Measurements from ENCODE around the gene MMP8.

Gene MMP8

DNA sequence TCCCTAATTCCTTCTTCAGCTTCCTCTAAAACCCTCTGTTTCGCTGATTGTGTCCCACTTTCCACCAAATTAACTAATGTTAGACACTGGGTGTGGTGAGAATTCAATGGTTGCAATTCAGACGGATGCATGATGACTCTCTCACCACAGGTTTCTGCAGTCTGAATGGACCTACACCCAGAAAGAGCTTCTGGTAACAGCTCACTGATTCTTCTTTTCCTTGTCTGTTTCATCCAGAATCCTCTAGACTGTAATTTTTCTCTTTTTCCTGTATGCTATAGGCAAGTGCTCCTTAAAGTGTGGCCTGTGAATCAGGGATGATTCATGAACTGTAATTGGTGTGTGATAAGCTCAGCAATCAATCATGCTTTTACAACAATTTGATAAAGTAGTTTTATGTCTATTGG, 37.6 kb upstream of the MMP8 start:
- Mint-ChIP-seq H3K9me3 (no peaks in the 10 kb centered on the region), H3K36me3 (ENCODE audit: low read depth) (no peaks in the 10 kb centered on the region), H3K4me1 (peaks cover 5% of the 10 kb centered on the region), H3K27me3 (ENCODE audit: low read depth) (peaks cover 4% of the 10 kb centered on the region), H3K4me3 (no peak overlapping the region), H3K27ac (no peak overlapping the region)
- TF ChIP-seq, protein P1, sequence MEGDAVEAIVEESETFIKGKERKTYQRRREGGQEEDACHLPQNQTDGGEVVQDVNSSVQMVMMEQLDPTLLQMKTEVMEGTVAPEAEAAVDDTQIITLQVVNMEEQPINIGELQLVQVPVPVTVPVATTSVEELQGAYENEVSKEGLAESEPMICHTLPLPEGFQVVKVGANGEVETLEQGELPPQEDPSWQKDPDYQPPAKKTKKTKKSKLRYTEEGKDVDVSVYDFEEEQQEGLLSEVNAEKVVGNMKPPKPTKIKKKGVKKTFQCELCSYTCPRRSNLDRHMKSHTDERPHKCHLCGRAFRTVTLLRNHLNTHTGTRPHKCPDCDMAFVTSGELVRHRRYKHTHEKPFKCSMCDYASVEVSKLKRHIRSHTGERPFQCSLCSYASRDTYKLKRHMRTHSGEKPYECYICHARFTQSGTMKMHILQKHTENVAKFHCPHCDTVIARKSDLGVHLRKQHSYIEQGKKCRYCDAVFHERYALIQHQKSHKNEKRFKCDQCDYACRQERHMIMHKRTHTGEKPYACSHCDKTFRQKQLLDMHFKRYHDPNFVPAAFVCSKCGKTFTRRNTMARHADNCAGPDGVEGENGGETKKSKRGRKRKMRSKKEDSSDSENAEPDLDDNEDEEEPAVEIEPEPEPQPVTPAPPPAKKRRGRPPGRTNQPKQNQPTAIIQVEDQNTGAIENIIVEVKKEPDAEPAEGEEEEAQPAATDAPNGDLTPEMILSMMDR (IDR thresholded peaks at IDR 0.05; ENCODE audit: unreplicated experiment in 3 of 3): no peak

DNA sequence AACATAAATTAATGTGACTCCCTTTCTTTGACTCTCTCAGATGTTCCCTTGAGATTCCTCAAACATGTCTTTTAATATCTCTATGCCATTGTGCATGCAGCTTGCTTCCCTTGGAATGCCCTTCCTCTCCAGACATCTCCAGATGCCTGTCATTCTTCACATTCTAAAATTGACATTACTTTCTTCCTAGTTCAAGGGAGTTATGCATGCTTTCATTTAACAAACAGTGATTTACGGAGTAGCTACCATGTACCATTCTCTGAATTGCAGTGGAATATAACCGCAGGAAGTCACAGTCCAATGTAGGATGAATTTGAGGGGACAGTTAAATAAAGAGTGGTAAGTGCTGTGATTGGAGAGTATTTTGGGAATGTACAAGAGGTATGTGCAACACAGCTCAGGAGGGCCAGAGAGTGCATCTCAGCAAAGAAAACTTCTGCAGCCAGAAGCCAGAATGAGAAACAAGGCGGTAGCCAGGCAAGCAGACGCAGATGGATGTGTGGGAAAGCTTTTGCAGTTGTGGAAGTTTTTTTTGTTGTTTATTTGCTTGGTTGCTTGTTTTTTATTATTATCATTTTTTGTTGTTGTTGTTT, 37.0 kb upstream of the MMP8 start:
- Mint-ChIP-seq H3K27ac (peak overlapping the region in 2 of 3 experiments; percentile 6 to 43), H3K4me3 (peak overlapping the region in 2 of 3 experiments; percentile 3 to 27), H3K9me3 (no peaks in the 10 kb centered on the region), H3K27me3 (ENCODE audit: low read depth) (peaks cover 4% of the 10 kb centered on the region), H3K4me1 (peaks cover 5% of the 10 kb centered on the region), H3K36me3 (ENCODE audit: low read depth) (no peaks in the 10 kb centered on the region)
- TF ChIP-seq, protein P1 (IDR thresholded peaks at IDR 0.05; ENCODE audit: unreplicated experiment in 3 of 3): no peak

DNA sequence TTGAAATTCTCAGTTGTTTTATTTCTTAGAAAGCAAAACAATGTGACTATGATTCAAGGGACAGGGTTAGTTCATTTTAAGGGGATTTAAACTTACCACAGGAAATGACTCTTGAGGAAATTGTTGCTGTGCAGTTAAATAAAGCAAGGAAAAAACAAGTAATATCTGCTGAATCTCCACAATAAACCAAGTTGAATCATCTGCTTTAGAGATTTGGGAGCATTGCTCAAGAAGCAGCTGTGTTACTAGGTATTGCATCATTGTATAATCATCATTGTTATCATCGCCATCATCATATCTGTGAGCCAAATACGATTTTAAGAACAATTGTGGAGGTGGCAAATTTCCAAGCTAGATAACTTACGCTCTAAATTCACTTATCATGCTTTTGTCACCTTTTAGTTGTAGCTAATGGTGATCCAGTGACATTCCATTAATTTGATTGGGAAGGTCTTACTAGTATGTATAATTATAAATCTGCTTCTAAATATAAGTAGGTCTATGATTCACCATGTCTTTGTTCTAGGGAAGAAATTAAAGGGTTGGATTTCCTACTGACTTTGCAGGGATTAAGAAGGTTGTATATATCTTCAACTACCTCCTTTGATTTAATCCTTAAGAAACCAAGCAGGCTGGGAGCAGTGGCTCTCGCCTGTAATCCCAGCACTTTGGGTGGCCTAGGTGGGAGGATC, 35.7 kb upstream of the MMP8 start:
- Mint-ChIP-seq H3K4me1 (peaks cover 5% of the 10 kb centered on the region), H3K9me3 (no peaks in the 10 kb centered on the region)
- TF ChIP-seq, protein P1 (IDR thresholded peaks at IDR 0.05; ENCODE audit: unreplicated experiment in 3 of 3): no peak

GRCh38 chr11:102757823-102758549, 33.2 kb upstream of the MMP8 start:
- Mint-ChIP-seq H3K4me3 (no peak overlapping the region), H3K4me1 (peaks cover 5% of the 10 kb centered on the region), H3K36me3 (ENCODE audit: low read depth) (no peaks in the 10 kb centered on the region), H3K9me3 (no peaks in the 10 kb centered on the region), H3K27me3 (ENCODE audit: low read depth) (no peaks in the 10 kb centered on the region), H3K27ac (no peak overlapping the region)
- TF ChIP-seq, protein P1 (IDR thresholded peaks at IDR 0.05; ENCODE audit: unreplicated experiment in 3 of 3): no peak

More for the DNA sequence above, 35.7 kb upstream of the MMP8 start:
- Mint-ChIP-seq H3K36me3 (ENCODE audit: low read depth) (no peaks in the 10 kb centered on the region), H3K4me3 (no peak overlapping the region), H3K27ac (no peak overlapping the region), H3K27me3 (ENCODE audit: low read depth) (peaks cover 4% of the 10 kb centered on the region)

DNA sequence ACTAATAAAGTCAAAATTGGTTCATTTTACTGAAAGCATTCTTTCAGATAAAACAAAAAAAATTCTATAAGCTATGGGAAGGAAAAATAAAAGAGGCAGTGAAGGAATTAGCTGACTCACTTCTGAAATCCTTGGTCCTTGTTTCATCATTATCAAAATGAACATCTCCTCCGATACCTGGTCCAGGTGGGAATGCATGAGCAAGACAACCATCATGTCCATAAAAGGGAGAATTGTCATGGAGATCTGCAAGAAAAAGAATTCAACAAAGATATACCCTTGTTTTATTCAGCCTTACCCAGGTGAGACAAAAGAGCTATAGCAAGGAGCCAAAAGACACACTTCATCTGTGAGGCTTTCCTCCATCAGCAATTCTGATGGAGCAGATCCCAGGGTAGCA, 28.5 kb upstream of the MMP8 start:
- H3K4me1 Mint-ChIP-seq: no peaks in the 10 kb centered on the region
- peaks cover 5% of the 10 kb centered on the region for H3K9me3 Mint-ChIP-seq
- no peaks in the 10 kb centered on the region for H3K36me3 Mint-ChIP-seq (ENCODE audit: low read depth)
- no peak overlapping the region for H3K4me3 Mint-ChIP-seq
- TF ChIP-seq, protein P1 (IDR thresholded peaks at IDR 0.05; ENCODE audit: unreplicated experiment in 3 of 3): no peak
- H3K27me3 Mint-ChIP-seq (ENCODE audit: low read depth): no peaks in the 10 kb centered on the region
- H3K27ac Mint-ChIP-seq: no peak overlapping the region

All from nephron (organoid).